ENCODE data around the gene PHC2. TPM values are rescaled to one million over a fixed set of nuclear protein-coding genes. Genes with fewer than 3 reads are reported as not detected.

Gene PHC2
- total and polyA plus RNA-seq, 9 of the 15 experiments (the other 6 are each of a cell fraction or from before 2014, with no cell fraction given), result 3.1 to 67.6 (median 34.6) TPM

- no peak overlapping the region for H3K9ac ChIP-seq (ENCODE audit: insufficient read depth in 1 of 2, low read depth in 2 of 2, low read length in 2 of 2)
- no peak overlapping the region for H2AFZ ChIP-seq (ENCODE audit: low read depth, low read length)
- H3K79me2 ChIP-seq (ENCODE audit: control insufficient read depth, insufficient read depth, low read length), result no peaks in the 10 kb centered on the region
- in situ Hi-C loops (cut with MboI), result no loop called here
- FAIRE-seq, result no peak
- no peak for DNase-seq (ENCODE audit: extremely low read depth in 1 of 4, low spot score in 3 of 4)
- H3K4me1 ChIP-seq (replicated peaks in 1 of 2; ENCODE audit: control insufficient read depth in 2 of 2, insufficient read depth in 2 of 2, low read length in 2 of 2), result no peaks in the 10 kb centered on the region
- TF ChIP-seq FOXJ2 (tag; IDR thresholded peaks at IDR 0.05), result no peak
- no peak for TF ChIP-seq PHF20 (IDR thresholded peaks at IDR 0.05; ENCODE audit: partially characterized antibody)
- no peak for TF ChIP-seq ZNF551 (CRISPR knock-in tag; IDR thresholded peaks at IDR 0.05)
- no peak for TF ChIP-seq ZKSCAN8 (CRISPR knock-in tag; IDR thresholded peaks at IDR 0.05)
- TF ChIP-seq ZNF639 (CRISPR knock-in tag; conservative IDR thresholded peaks at IDR 0.05 in 1 of 2, IDR thresholded peaks at IDR 0.05 in 1 of 2), result no peak
- no peak for TF ChIP-seq ZMIZ1 (IDR thresholded peaks at IDR 0.05; ENCODE audit: low read depth in 2 of 2, low read length in 2 of 2)
- no peak for TF ChIP-seq CHCHD3 (CRISPR knock-in tag; IDR thresholded peaks at IDR 0.05)
- no peak overlapping the region for H3K27ac ChIP-seq (ENCODE audit: extremely low read depth, low read depth, low read length)
- no peaks in the 10 kb centered on the region for H3K9me3 ChIP-seq (replicated peaks; ENCODE audit: control insufficient read depth, insufficient read depth, low read depth, low read length)
- H3K4me2 ChIP-seq (ENCODE audit: insufficient read depth, low read length), result no peak overlapping the region
- intact Hi-C loops (cut with micrococcal nuclease), result no loop called here
- peaks cover 14 to 39% of the 10 kb centered on the region in 2 experiments for H3K27me3 ChIP-seq (ENCODE audit: control insufficient read depth in 2 of 2, insufficient read depth in 2 of 2, low read length in 2 of 2)
- ChIA-PET CTCF (ENCODE audit: low intra/inter-chr PET ratio) (no interaction called here), POLR2A (interaction anchor here (0.6 kb wide), 1 partner anchor 45 kb away, joined by 3 read pairs; no protein-coding TSS in a partner anchor)
- no peak overlapping the region for H3K4me3 ChIP-seq
- H3K36me3 ChIP-seq (ENCODE audit: control insufficient read depth, insufficient read depth, low read length), result no peaks in the 10 kb centered on the region
- 0% methylated on average over 4 of the region's 4 CpGs for WGBS (ENCODE audit: insufficient coverage, low coverage, missing lambda C conversion rate)
- H3K9me1 ChIP-seq (ENCODE audit: control insufficient read depth, insufficient read depth, low read length), result no peaks in the 10 kb centered on the region
- BruUV-seq (replicated peaks), result no TSS peak
- no peak for ATAC-seq
- no peaks in the 10 kb centered on the region for H4K20me1 ChIP-seq (replicated peaks; ENCODE audit: control insufficient read depth, insufficient read depth, low read length)
Observed at GRCh38 chr1:33443080-33443704, 12.3 kb upstream of the PHC2 start.

All from K562 (cell line).